Ishikawa (cell line): Measurements from ENCODE around the gene DPM1.

Experiments used
- CEBPB ChIP-seq: IDR thresholded peaks from 2 replicates; pipeline ENCODE4 v1.6.1; 2012
- CREB1 ChIP-seq: IDR thresholded peaks from 2 replicates; pipeline ENCODE4 v1.6.1; 2012; ENCODE audit warnings: low read depth
- EGR1 ChIP-seq: IDR thresholded peaks from 2 replicates; pipeline ENCODE4 v1.6.1; 2012
- EP300 ChIP-seq: IDR thresholded peaks from 2 replicates; pipeline ENCODE4 v1.6.1; 2012; ENCODE audit warnings: borderline replicate concordance
- FOXM1 ChIP-seq: IDR thresholded peaks from 2 replicates; pipeline ENCODE4 v1.6.1; 2012; ENCODE audit warnings: low read depth, borderline replicate concordance
- NFIC ChIP-seq: IDR thresholded peaks from 2 replicates; pipeline ENCODE4 v1.6.1; 2012
- RAD21 ChIP-seq: IDR thresholded peaks from 2 replicates; pipeline ENCODE4 v1.6.1; 2012; ENCODE audit warnings: low read depth
- TAF1 ChIP-seq: IDR thresholded peaks from 2 replicates; pipeline ENCODE4 v1.6.1; 2012; ENCODE audit warnings: low read depth, mild to moderate bottlenecking
- TCF12 ChIP-seq: IDR thresholded peaks from 2 replicates; pipeline ENCODE4 v1.6.1; 2012; ENCODE audit warnings: low read depth
- TEAD4 ChIP-seq: IDR thresholded peaks from 2 replicates; pipeline ENCODE4 v1.6.1; 2012
- USF1 ChIP-seq: IDR thresholded peaks from 2 replicates; pipeline ENCODE4 v1.6.1; 2012
- YY1 ChIP-seq: IDR thresholded peaks from 2 replicates; pipeline ENCODE4 v1.6.1; 2012; ENCODE audit warnings: low read depth
- ZBTB7A ChIP-seq: IDR thresholded peaks from 2 replicates; pipeline ENCODE4 v1.6.1; 2012; ENCODE audit warnings: low read depth
- TF ChIP-seq, protein P1 (sequence below): IDR thresholded peaks from 2 replicates; pipeline ENCODE4 v1.6.1; 2012
- TF ChIP-seq, protein P2 (sequence below): IDR thresholded peaks from 2 replicates; pipeline ENCODE4 v1.6.1; 2012; ENCODE audit warnings: low read depth, mild to moderate bottlenecking

Gene DPM1

DNA sequence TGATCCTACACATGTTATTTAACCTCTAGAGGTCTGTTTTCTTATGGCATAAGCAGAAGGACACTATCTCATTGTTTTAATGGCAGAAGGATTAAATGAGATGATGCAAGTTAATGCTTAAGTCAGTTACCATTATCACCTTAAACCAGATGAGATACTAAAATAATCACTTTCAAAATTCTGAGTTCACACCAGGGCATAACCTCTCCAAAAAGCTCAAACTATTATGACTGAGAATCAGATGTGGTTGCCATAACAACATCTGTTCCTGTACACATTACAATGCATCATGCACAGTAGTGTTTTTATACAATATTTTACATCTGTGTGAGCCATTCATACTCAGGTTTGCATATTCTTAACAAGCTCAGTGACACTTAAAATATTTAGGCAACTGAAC, 37.3 kb downstream of the DPM1 start:
- no peak for TF ChIP-seq RAD21
- TF ChIP-seq USF1 = no peak
- no peak for TF ChIP-seq FOXM1
- TF ChIP-seq CEBPB = no peak
- no peak for TF ChIP-seq YY1
- TF ChIP-seq, protein P1, sequence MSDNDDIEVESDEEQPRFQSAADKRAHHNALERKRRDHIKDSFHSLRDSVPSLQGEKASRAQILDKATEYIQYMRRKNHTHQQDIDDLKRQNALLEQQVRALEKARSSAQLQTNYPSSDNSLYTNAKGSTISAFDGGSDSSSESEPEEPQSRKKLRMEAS = no peak
- TF ChIP-seq CREB1 = no peak
- TF ChIP-seq ZBTB7A = no peak
- no peak for TF ChIP-seq TAF1
- no peak for TF ChIP-seq EP300
- no peak for TF ChIP-seq TEAD4
- TF ChIP-seq TCF12 = no peak
- no peak for TF ChIP-seq NFIC
- no peak for TF ChIP-seq EGR1

DNA sequence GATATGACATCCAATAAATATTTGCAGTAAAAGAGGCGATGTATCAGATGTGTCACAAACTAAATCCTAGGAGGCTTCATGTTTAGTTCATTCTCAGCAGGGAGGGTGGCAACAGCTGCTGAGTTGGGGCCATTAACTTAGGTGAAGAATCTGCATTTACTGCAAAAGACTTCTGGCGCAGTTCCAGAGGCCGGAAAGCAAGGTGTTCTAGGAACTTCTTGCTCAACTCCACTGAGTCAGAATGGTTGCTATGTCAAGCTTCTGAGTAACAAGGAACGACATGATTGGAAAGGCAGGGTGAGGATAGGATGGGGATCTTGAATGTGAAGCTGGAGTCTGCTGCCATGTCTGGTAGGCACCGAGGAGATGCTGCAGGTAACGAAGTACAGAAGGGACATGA, 38.8 kb downstream of the DPM1 start:
- peak; percentile 43; the same call in 1 of the 2 replicates for TF ChIP-seq NFIC
- TF ChIP-seq, protein P2, sequence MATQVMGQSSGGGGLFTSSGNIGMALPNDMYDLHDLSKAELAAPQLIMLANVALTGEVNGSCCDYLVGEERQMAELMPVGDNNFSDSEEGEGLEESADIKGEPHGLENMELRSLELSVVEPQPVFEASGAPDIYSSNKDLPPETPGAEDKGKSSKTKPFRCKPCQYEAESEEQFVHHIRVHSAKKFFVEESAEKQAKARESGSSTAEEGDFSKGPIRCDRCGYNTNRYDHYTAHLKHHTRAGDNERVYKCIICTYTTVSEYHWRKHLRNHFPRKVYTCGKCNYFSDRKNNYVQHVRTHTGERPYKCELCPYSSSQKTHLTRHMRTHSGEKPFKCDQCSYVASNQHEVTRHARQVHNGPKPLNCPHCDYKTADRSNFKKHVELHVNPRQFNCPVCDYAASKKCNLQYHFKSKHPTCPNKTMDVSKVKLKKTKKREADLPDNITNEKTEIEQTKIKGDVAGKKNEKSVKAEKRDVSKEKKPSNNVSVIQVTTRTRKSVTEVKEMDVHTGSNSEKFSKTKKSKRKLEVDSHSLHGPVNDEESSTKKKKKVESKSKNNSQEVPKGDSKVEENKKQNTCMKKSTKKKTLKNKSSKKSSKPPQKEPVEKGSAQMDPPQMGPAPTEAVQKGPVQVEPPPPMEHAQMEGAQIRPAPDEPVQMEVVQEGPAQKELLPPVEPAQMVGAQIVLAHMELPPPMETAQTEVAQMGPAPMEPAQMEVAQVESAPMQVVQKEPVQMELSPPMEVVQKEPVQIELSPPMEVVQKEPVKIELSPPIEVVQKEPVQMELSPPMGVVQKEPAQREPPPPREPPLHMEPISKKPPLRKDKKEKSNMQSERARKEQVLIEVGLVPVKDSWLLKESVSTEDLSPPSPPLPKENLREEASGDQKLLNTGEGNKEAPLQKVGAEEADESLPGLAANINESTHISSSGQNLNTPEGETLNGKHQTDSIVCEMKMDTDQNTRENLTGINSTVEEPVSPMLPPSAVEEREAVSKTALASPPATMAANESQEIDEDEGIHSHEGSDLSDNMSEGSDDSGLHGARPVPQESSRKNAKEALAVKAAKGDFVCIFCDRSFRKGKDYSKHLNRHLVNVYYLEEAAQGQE = no peak
- no peak for TF ChIP-seq TEAD4
- no peak for TF ChIP-seq ZBTB7A

DNA sequence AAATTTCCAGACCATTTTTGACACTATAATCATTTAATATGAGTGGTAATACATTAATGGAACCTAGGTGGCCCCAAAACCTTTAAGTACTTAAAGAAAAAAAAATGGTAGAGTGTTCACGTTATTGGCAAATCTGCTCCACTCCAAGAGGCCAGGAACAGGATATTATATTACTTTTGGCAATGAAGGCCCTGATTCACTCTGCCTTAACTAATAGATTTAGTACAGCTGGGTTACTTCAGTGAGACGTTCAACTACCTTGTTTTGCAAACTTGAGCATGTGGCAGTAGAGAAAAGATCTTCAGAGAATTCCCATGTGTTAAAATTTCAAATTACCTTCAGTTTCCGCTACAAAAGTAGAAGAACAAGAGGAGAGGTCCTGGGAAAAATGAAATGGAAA, 39.9 kb downstream of the DPM1 start:
- no peak for TF ChIP-seq ZBTB7A
- TF ChIP-seq CREB1 = no peak

- TF ChIP-seq USF1 (no peak), TCF12 (no peak), RAD21 (no peak), CEBPB (no peak), NFIC (no peak), ZBTB7A (no peak), YY1 (no peak), FOXM1 (no peak), CREB1 (no peak), EGR1 (no peak), TEAD4 (no peak)
- TF ChIP-seq, protein P1 = no peak
These were observed 41.4 kb downstream of the DPM1 start for GRCh38 chr20:50916934-50917333.

- peak; percentile 79 for TF ChIP-seq USF1
- TF ChIP-seq CREB1 = no peak
These were observed 42.1 kb downstream of the DPM1 start for GRCh38 chr20:50916257-50916656.

GRCh38 chr20:50915424-50915823, 42.9 kb downstream of the DPM1 start:
- no peak for TF ChIP-seq CREB1
- TF ChIP-seq FOXM1 = no peak
- no peak for TF ChIP-seq TAF1
- TF ChIP-seq TEAD4 = no peak
- no peak for TF ChIP-seq USF1
- no peak for TF ChIP-seq EGR1
- no peak for TF ChIP-seq YY1
- TF ChIP-seq, protein P2 = no peak
